Ovary (tissue), 3 donors: Measurements from ENCODE around the gene GRHPR.

ENCODE experiments used
- EP300 ChIP-seq: sonication (generic); formaldehyde crosslinking; IDR thresholded peaks from one replicate; pipeline ENCODE4 v1.6.1; 2017; ENCODE audit warnings: antibody characterized with exemption
- POLR2A ChIP-seq: fragments of 450-650 bp; IDR thresholded peaks from one replicate; pipeline ENCODE4 v1.6.1; 2017; ENCODE audit warnings: antibody characterized with exemption, mild to moderate bottlenecking, moderate library complexity
- TF ChIP-seq, protein P1 (sequence below), 3 donors: fragments of 450-650 bp in 2 of 3; fragments of 200-600 bp in 1 of 3; IDR thresholded peaks; one replicate each; pipeline versions ENCODE4 v1.5.1 to v1.8.0; 2016 to 2022; ENCODE audit warnings: antibody characterized with exemption in 3 of 3, mild to moderate bottlenecking in 1 of 3
- donor health status: DM: no; HTN: no; CAD: no.

- TF ChIP-seq, protein P1, sequence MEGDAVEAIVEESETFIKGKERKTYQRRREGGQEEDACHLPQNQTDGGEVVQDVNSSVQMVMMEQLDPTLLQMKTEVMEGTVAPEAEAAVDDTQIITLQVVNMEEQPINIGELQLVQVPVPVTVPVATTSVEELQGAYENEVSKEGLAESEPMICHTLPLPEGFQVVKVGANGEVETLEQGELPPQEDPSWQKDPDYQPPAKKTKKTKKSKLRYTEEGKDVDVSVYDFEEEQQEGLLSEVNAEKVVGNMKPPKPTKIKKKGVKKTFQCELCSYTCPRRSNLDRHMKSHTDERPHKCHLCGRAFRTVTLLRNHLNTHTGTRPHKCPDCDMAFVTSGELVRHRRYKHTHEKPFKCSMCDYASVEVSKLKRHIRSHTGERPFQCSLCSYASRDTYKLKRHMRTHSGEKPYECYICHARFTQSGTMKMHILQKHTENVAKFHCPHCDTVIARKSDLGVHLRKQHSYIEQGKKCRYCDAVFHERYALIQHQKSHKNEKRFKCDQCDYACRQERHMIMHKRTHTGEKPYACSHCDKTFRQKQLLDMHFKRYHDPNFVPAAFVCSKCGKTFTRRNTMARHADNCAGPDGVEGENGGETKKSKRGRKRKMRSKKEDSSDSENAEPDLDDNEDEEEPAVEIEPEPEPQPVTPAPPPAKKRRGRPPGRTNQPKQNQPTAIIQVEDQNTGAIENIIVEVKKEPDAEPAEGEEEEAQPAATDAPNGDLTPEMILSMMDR (IDR thresholded peaks at IDR 0.05), result no peak
- TF ChIP-seq POLR2A (no peak), EP300 (no peak)
Measured at GRCh38 chr9:37405764-37406380, 16.6 kb upstream of the GRHPR start.
